ENCODE results near the gene KCTD16. TPM values are rescaled to one million over a fixed set of nuclear protein-coding genes. Genes with fewer than 3 reads are reported as not detected.

Gene KCTD16
- total RNA-seq, 2 experiments from 2014 or later, result 0.19 to 0.32 TPM

GRCh38 chr5:144318011-144318410 lies 147.3 kb downstream of the KCTD16 start:
- no peak for DNase-seq (ENCODE audit: low spot score)
- H3K4me1 ChIP-seq (ENCODE audit: insufficient read depth, low read length, poor library complexity, severe bottlenecking), result no peaks in the 10 kb centered on the region
- H2AFZ ChIP-seq (ENCODE audit: low read length), result no peak overlapping the region
- TF ChIP-seq CTCF (conservative IDR thresholded peaks at IDR 0.05; ENCODE audit: low read length) (no peak), EZH2phosphoT487 (IDR thresholded peaks at IDR 0.05; ENCODE audit: borderline replicate concordance, low read depth, low read length) (no peak)
- intact Hi-C loops (cut with micrococcal nuclease; ENCODE audit: unreplicated experiment), result no loop called here
- H3K4me3 ChIP-seq (ENCODE audit: low read depth, low read length, poor library complexity, severe bottlenecking), result no peak overlapping the region
- POLR2A ChIA-PET, result no interaction called here
- no peaks in the 10 kb centered on the region for H3K9me2 ChIP-seq (ENCODE audit: insufficient read depth, low read length)
- no peak overlapping the region for H3K4me2 ChIP-seq (ENCODE audit: low read length)
- H4K20me1 ChIP-seq (ENCODE audit: insufficient read depth, low read length), result no peaks in the 10 kb centered on the region
- no peaks in the 10 kb centered on the region for H3K79me2 ChIP-seq (ENCODE audit: insufficient read depth, low read depth, low read length)
- H3K9me3 ChIP-seq (ENCODE audit: low read length), result no peaks in the 10 kb centered on the region
- CTCF ChIA-PET (ENCODE audit: unreplicated experiment), result no interaction called here
- H3K27ac ChIP-seq (ENCODE audit: low read depth, low read length, poor library complexity, severe bottlenecking), result no peak overlapping the region
- H3K36me3 ChIP-seq (ENCODE audit: insufficient read depth, low read length), result no peaks in the 10 kb centered on the region
- no TSS peak for BruUV-seq (replicated peaks)

DNA sequence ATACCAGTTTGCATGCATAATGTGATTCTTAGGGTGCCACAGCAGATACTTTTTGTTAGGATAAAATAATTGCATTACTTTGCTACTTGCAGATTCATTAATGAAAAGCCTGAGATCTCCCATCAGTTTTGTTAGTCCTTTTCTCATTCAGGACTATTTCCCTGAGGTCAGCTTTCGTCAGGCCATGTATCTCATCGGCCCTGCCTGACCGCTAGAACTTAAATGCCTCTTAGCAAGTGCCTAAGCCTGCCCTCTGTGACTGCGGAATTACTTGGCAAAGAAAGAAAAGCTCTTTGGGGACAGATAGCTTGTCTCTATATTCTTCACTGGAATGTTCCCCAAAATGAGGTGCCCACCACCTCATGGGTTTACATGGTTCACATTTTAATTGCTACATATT lies 147.8 kb downstream of the KCTD16 start:
- POLR2A ChIA-PET, result no interaction called here
- no peaks in the 10 kb centered on the region for H3K9me2 ChIP-seq (ENCODE audit: insufficient read depth, low read length)
- no peak for DNase-seq (ENCODE audit: low spot score)
- H3K79me2 ChIP-seq (ENCODE audit: insufficient read depth, low read depth, low read length), result no peaks in the 10 kb centered on the region
- no peaks in the 10 kb centered on the region for H4K20me1 ChIP-seq (ENCODE audit: insufficient read depth, low read length)
- no peak for TF ChIP-seq EZH2phosphoT487 (IDR thresholded peaks at IDR 0.05; ENCODE audit: borderline replicate concordance, low read depth, low read length)
- no peak for TF ChIP-seq CTCF (conservative IDR thresholded peaks at IDR 0.05; ENCODE audit: low read length)
- no TSS peak for BruUV-seq (replicated peaks)
- CTCF ChIA-PET (ENCODE audit: unreplicated experiment), result no interaction called here
- no peak overlapping the region for H3K27ac ChIP-seq (ENCODE audit: low read depth, low read length, poor library complexity, severe bottlenecking)
- H2AFZ ChIP-seq (ENCODE audit: low read length), result no peak overlapping the region
- intact Hi-C loops (cut with micrococcal nuclease; ENCODE audit: unreplicated experiment), result no loop called here
- H3K4me1 ChIP-seq (ENCODE audit: insufficient read depth, low read length, poor library complexity, severe bottlenecking), result no peaks in the 10 kb centered on the region
- H3K4me3 ChIP-seq (ENCODE audit: low read depth, low read length, poor library complexity, severe bottlenecking), result no peak overlapping the region
- H3K36me3 ChIP-seq (ENCODE audit: insufficient read depth, low read length), result no peaks in the 10 kb centered on the region
- no peak overlapping the region for H3K4me2 ChIP-seq (ENCODE audit: low read length)
- H3K9me3 ChIP-seq (ENCODE audit: low read length), result no peaks in the 10 kb centered on the region

GRCh38 chr5:144323181-144323580 lies 152.5 kb downstream of the KCTD16 start:
- Histone ChIP-seq H3K4me3 (ENCODE audit: low read depth, low read length, poor library complexity, severe bottlenecking) (no peak overlapping the region), H3K9me2 (ENCODE audit: insufficient read depth, low read length) (no peaks in the 10 kb centered on the region), H3K4me2 (ENCODE audit: low read length) (no peak overlapping the region), H3K36me3 (ENCODE audit: insufficient read depth, low read length) (no peaks in the 10 kb centered on the region), H3K4me1 (ENCODE audit: insufficient read depth, low read length, poor library complexity, severe bottlenecking) (no peaks in the 10 kb centered on the region), H3K79me2 (ENCODE audit: insufficient read depth, low read depth, low read length) (no peaks in the 10 kb centered on the region), H3K9me3 (ENCODE audit: low read length) (no peaks in the 10 kb centered on the region), H3K27ac (ENCODE audit: low read depth, low read length, poor library complexity, severe bottlenecking) (no peak overlapping the region), H2AFZ (ENCODE audit: low read length) (no peak overlapping the region), H4K20me1 (ENCODE audit: insufficient read depth, low read length) (no peaks in the 10 kb centered on the region)
- TF ChIP-seq EZH2phosphoT487 (IDR thresholded peaks at IDR 0.05; ENCODE audit: borderline replicate concordance, low read depth, low read length), result no peak
- no peak for TF ChIP-seq CTCF (conservative IDR thresholded peaks at IDR 0.05; ENCODE audit: low read length)
- no TSS peak for BruUV-seq (replicated peaks)
- ChIA-PET CTCF (ENCODE audit: unreplicated experiment) (no interaction called here), POLR2A (no interaction called here)
- no peak for DNase-seq (ENCODE audit: low spot score)
- intact Hi-C loops (cut with micrococcal nuclease; ENCODE audit: unreplicated experiment), result no loop called here

Data from OCI-LY7 (cell line).